Forelimb muscle (tissue), 1 donor: ENCODE results near the gene CCRL2. TPM values are rescaled to one million over a fixed set of nuclear protein-coding genes. Genes with fewer than 3 reads are reported as not detected.
"Not testable (repeated sequence)": the region's sequence is repeated elsewhere in the genome, so short reads cannot be mapped to it uniquely, and the experiment has no call there.

ENCODE experiments used
- DNase-seq: peaks from one replicate; pipeline ENCODE4 v3.0.0-alpha.2; 2013; ENCODE audit warnings: low read depth
- polyA plus RNA-seq: library from polyadenylated mRNA; unstranded; fragments of 120-200 nt; gene quantifications from one replicate; pipeline ENCODE4 v1.2.1, GENCODE V29; 2013; ENCODE audit not compliant: insufficient read length

CCRL2 gene
- polyA plus RNA-seq, 1 donor: 0.38 TPM

- not testable (repeated sequence) for DNase-seq
Measured at GRCh38 chr3:46402902-46403301, 4.2 kb upstream of the CCRL2 start.

GRCh38 chr3:46405301-46406019, 1.6 kb upstream of the CCRL2 start:
- no peak for DNase-seq

GRCh38 chr3:46406443-46406787, 644 bp upstream of the CCRL2 start:
- no peak for DNase-seq

- DNase-seq: no peak
Measured at GRCh38 chr3:46407970-46408369, 911 bp downstream of the CCRL2 start.

- DNase-seq: no peak
Measured at GRCh38 chr3:46408853-46409252, 1.8 kb downstream of the CCRL2 start.

- DNase-seq: no peak
Measured at GRCh38 chr3:46409739-46410489, 2.9 kb downstream of the CCRL2 start.

GRCh38 chr3:46410669-46411068, 3.6 kb downstream of the CCRL2 start:
- no peak for DNase-seq

- no peak for DNase-seq
Measured at GRCh38 chr3:46411271-46411670, 4.2 kb downstream of the CCRL2 start.

- no peak for DNase-seq
Measured at GRCh38 chr3:46412786-46413298, 5.8 kb downstream of the CCRL2 start.

GRCh38 chr3:46413951-46414350, 6.9 kb downstream of the CCRL2 start:
- no peak for DNase-seq

GRCh38 chr3:46414739-46415138, 7.7 kb downstream of the CCRL2 start:
- no peak for DNase-seq

GRCh38 chr3:46416125-46416810, 9.2 kb downstream of the CCRL2 start:
- DNase-seq: no peak

GRCh38 chr3:46416811-46417510, 9.9 kb downstream of the CCRL2 start:
- no peak for DNase-seq

GRCh38 chr3:46417841-46418611, 11.0 kb downstream of the CCRL2 start:
- no peak for DNase-seq

- no peak for DNase-seq
Measured at GRCh38 chr3:46419816-46420215, 12.8 kb downstream of the CCRL2 start.

- no peak for DNase-seq
Measured at GRCh38 chr3:46420931-46421330, 13.9 kb downstream of the CCRL2 start.

GRCh38 chr3:46422617-46423016, 15.6 kb downstream of the CCRL2 start:
- no peak for DNase-seq

GRCh38 chr3:46423588-46423987, 16.5 kb downstream of the CCRL2 start:
- DNase-seq: no peak

- DNase-seq: not testable (repeated sequence)
Measured at GRCh38 chr3:46426476-46426875, 19.4 kb downstream of the CCRL2 start.

- DNase-seq: not testable (repeated sequence)
Measured at GRCh38 chr3:46427404-46427803, 20.3 kb downstream of the CCRL2 start.
